Ramos (cell line): ENCODE measurements around the gene COL4A2.
"Not testable (repeated sequence)": the region's sequence is repeated elsewhere in the genome, so short reads cannot be mapped to it uniquely, and the experiment has no call there.

Experiments
- in situ Hi-C: fragments of 300-500 bp; cut with MboI; formaldehyde crosslinking; loops from one replicate; pipeline ENCODE4 v1.14.3; 2022; ENCODE audit warnings: low sequenced_read_pairs; ENCODE audit not compliant: unreplicated experiment

COL4A2 gene

GRCh38 chr13:110518571-110518970 is 211.5 kb downstream of the COL4A2 start:
- in situ Hi-C loops = no loop called here

DNA sequence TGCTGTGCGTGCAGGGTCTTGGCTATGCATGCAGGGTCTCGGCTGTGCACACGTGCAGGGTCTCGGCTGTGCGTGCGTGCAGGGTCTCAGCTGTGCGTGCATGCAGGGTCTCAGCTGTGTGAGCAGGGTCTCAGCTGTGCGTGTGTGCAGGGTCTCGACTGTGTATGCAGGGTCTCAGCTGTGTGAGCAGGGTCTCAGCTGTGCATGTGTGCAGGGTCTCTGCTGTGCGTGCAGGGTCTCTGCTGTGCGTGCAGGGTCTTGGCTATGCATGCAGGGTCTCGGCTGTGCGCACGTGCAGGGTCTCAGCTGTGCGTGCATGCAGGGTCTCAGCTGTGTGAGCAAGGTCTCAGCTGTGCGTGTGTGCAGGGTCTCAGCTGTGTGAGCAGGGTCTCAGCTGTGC is 212.0 kb downstream of the COL4A2 start:
- in situ Hi-C loops = no loop called here

DNA sequence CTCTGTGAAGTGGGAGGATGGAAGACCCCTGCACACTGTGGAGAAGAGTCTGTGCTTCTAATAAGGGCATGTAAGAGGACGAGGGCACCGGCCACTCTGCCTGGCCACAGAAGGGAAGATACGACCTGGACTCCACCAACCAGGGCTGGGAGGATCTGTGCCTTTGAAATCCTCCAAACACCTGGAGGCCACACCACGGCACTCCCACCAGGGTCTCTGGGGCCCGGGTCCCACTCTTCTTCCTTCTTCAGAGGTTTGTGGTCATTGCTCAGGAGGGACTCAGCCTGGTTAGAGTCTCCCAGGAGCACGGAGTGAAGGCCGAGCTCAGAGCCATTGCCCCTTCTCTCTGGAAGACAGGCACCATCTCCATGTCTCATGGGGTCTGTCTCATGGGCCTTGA is 212.4 kb downstream of the COL4A2 start:
- in situ Hi-C loops = no loop called here

- in situ Hi-C loops = no loop called here
Observed at GRCh38 chr13:110520431-110521295, 213.6 kb downstream of the COL4A2 start.

- in situ Hi-C loops = no loop called here
Observed at GRCh38 chr13:110521296-110521680, 214.2 kb downstream of the COL4A2 start.

DNA sequence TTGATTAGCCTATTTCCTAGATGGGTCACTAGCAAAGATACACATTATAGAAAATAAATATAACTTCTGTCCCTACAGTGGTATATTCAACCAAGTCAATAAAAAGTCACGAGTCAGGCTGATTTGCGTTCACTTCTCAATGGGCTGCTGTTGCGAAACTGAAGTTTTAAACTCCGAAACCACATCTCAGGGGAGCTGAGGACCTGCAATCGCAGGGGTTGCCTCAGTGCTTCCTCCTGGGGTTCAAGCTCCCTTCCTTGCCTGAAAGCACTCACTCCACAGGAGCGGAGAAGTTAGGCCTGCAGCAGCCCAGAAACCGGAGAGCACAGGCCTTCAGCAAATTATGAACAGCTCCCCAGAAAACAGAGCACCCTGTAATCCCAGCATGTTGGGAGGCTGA is 214.9 kb downstream of the COL4A2 start:
- in situ Hi-C loops = no loop called here

- in situ Hi-C loops = no loop called here
Observed at GRCh38 chr13:110522721-110523120, 215.6 kb downstream of the COL4A2 start.

DNA sequence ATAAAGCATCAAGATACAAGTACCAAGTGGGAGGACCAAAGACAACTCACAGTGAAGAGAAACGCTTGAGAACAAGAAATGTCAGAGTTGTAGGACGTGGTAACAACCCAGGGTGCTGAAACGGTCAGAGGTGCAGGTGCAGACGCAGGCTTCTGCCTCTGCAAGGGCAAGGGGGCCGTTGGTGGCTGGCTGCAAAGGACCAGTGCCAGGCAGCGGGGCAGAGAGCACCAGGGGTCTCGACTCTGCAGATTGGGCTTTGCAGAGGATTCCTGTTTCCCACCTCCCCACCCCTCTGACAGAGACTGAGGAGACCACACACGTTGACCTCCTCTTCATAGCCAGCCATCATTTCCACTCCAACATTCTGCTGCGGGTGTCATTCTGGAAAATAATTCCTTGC is 216.1 kb downstream of the COL4A2 start:
- in situ Hi-C loops = no loop called here

GRCh38 chr13:110523838-110524540 is 216.9 kb downstream of the COL4A2 start:
- in situ Hi-C loops = no loop called here

GRCh38 chr13:110524541-110525257 is 217.6 kb downstream of the COL4A2 start:
- in situ Hi-C loops = no loop called here

DNA sequence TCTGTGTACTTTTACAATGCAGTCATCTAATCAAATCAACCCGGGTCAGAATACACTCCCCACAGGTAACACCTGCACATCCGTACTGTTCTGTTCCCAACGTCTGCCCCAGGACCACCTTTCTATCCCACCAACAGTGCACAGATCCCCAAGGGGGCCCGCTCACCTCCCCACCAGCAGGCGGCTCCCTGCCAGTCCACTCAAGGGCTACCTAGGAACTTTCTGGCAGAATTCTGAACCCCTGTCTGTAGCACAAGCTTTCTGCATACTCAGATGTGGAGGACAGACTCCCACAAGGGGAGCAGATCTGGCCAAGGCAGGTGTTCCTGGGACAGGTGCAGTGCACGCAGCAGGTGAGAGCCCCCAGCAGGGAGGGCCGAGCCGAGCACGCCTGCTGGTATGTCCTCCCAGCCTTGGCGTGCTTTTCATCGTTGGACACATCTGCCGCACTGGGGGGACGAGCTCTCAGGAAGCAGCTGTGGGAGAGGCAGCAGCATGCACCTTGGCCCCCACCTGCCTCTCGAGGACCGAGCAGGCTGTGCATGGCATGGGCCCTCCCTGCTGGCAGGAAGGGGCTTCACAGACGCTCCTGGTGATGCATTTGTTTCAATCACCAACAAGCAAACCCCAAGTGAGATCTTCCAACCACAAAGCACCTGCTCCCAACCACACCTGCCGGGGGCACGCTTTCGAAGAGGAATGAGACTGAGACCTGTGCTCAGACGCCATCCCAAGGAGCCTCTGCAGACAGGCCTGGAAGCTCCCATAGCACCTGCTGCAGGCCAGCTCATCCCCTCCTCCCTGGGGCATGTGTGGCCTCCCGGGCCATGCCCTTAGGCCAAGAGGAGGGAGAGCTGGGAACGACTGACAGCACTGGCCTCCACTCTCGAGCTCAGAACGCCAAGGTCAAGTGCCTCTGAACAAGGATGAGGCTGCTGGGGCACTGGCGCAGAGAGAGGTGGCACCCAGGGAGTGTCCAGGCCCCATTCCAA is 218.5 kb downstream of the COL4A2 start:
- in situ Hi-C loops = no loop called here

- in situ Hi-C loops = no loop called here
Observed at GRCh38 chr13:110528371-110528770, 221.3 kb downstream of the COL4A2 start.

GRCh38 chr13:110528911-110529310 is 221.8 kb downstream of the COL4A2 start:
- in situ Hi-C loops = no loop called here

DNA sequence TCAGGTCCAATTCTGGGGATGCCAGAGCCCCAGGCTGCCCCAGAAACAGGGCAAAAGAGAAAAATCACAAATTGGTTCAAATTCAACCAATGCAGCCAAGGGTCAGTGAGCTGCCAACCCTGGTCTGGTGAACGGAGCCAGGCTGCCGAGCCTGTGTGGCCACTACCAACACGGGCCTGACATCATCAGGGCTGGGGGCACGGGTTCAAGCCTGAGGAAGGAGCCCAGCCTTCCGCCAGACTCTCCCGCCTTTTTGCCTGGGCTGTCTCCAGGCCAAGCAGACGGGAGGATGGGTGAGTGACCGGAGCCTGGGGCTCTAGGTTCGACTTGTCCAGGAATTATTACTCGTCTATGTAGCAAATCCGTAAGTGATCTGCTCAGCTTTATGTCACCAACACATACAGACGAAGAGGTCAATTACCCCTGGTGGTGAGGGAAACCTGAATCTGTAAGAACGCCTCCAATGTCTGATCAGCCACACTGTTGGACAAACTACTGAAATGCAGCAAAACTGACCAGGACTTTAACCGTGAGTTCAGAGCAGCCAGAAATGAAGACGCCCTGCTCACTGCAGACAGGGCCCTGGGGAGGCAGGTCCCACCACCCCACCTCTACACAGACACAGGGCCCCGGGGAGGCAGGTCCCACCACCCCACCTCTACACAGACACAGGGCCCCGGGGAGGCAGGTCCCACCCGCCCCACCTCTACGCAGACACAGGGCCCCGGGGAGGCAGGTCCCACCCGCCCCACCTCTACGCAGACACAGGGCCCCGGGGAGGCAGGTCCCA is 222.6 kb downstream of the COL4A2 start:
- in situ Hi-C loops = no loop called here

GRCh38 chr13:110531100-110531499 is 224.0 kb downstream of the COL4A2 start:
- in situ Hi-C loops = no loop called here

DNA sequence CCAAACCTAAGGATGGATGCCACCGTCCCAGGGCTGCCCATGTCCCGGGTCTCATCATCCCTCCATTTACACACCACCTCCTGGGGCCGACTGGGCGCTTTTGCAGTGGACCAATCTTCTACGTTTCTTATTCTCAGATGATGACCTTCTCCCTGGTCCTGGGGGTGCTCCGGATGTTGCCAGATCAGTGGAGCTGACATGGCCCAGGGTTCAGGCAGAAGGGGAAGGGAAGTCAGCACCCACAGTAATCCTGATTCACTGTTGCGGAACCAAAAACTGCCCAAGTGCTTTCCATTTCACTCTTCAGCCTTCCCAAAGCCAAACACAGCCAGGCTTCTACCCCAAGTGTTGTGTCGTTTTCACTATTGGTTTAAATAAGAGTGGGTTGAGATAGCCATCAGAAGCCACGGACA is 224.6 kb downstream of the COL4A2 start:
- in situ Hi-C loops = no loop called here

DNA sequence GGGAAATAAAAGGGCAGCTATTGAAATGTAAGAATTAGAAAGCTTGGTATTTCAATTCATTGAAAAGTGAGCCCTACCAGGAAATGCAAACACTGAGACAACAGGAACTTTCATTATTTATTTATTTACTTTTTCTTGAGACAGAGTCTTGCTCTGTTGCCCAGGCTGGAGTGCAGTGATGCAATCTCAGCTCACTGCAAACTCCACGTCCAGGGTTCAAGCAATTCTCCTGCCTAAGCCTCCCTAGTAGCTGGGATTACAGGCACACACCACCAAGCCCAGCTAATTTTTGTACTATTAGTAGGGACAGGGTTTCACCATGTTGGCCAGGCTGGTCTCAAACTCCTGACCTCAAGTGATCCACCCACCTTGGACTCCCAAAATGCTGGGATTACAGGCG is 225.2 kb downstream of the COL4A2 start:
- in situ Hi-C loops = not testable (repeated sequence)

DNA sequence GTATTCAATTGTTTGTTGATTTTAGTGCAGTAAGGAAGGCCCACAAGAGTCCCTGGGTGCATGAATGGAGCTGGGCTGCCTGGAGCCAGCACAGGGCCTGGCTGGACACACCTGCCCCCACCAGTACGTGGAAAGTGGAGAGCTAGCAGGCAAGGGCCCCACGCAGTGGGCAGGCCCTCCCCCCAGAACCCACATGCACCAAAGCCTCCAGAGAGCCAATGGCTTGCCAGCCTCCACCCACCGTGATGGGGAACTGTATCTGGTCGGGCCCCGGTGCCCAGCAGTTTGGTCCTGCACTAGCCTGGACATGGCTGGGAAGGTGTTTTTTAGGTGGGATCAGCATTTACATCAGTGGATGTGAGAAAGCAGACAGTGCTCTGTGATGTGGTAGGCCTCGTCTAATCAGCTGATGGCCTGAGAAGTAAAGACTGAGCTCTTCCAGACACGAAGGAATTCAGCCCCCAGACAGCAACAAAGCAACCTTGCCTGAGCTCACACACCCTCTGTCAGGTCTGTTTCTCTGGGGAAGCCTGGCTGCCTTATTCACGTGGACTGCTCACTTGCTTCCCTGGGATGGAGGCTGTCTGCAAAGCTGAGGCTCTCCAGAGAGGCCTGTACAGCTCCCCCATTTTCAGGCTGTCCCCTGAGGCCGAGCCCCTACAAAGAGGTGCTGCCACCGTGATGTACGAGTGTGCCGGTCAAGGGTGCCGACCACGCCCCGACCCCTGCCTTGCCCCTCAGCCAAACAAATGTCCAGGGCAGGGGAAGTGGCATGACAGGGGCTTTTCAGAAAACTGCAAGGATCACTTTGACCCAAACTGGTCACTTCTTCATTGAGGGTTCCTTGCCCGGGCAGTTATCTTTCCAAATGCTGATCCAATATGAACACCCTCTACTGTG is 226.9 kb downstream of the COL4A2 start:
- in situ Hi-C loops = no loop called here
